HG03175 (cell line): ENCODE data around the gene ETFDH.
"Not testable (repeated sequence)": the region's sequence is repeated elsewhere in the genome, so short reads cannot be mapped to it uniquely, and the experiment has no call there.

Source experiments
- ATAC-seq: cut with Tn5 transposase; IDR thresholded peaks from one replicate; pipeline ENCODE4 v1.9.1; 2021; ENCODE audit warnings: mild to moderate bottlenecking, moderate library complexity; ENCODE audit not compliant: unreplicated experiment

Gene ETFDH

GRCh38 chr4:158750379-158750778 lies 78.3 kb downstream of the ETFDH start:
- ATAC-seq, result no peak

GRCh38 chr4:158754385-158755180 lies 82.5 kb downstream of the ETFDH start:
- no peak for ATAC-seq

GRCh38 chr4:158755819-158756218 lies 83.7 kb downstream of the ETFDH start:
- not testable (repeated sequence) for ATAC-seq

DNA sequence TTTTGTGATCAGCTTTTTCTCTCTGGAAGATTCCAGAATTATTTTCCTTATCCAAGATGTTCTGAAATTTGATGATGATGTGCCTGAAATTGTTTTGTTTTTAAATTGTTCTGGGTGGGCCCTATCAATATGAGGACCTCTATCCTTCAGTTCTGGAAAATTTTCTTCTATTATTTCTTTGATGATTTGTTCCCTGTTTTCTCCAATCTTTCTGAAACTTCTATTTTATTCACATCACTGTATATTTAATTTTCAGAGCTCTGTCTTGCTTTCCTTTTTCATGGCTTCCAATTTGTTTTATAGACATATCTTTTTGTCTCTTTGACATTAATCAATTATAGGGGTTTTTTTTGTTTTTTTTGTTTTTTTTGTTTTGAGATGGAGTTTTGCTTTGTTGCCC lies 84.5 kb downstream of the ETFDH start:
- ATAC-seq, result no peak

DNA sequence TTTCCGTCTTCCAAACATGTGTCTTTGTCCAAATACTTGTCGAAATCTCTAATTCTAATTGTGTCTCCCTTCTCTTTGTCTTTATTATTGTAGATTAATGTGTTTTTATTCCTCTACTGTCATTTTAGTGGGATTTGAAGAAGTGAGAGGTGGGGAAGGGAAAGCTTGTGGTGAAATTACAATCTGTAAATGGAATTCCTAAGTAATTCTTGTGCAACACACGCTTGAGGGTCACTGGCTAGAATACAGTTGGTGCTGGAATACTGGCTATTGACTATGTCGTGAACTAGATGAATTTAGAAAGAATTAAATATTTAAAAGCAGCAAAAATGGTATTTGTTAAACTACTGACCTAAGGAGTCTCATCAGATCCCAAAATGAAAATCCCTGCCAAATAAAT lies 86.0 kb downstream of the ETFDH start:
- ATAC-seq, result no peak

DNA sequence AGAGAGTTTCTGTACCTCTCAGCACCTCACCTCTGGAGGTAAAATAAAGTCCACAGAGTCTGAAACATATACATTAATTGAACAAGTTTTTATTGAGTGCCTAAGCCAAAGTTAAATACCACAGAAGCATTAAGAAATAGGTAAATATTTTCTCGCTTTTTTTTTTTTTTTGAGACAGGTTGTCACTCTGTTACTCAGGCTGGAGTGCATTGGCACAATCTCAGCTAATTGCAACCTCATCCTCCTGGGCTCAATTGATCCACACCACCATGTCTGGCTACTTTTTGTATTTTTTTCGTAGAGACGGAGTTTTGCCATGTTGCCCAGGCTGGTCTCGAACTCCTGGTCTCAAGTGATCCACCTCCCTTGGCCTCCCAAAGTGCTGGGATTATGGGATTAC lies 86.6 kb downstream of the ETFDH start:
- no peak for ATAC-seq
